GM23338 (cell line): ENCODE data around the gene PDP2. TPM values are rescaled to one million over a fixed set of nuclear protein-coding genes. Genes with fewer than 3 reads are reported as not detected.

Experiments
- ATAC-seq: fragments of 200-7000 bp; cut with Tn5 transposase; 3 replicates; pipeline ENCODE4 v1.9.1; 2020
- DNase-seq: peaks from one replicate; pipeline ENCODE4 v3.0.0-alpha.2; 2015; ENCODE audit warnings: low spot score
- H2AFZ ChIP-seq: fragments of 200-600 bp; sonication (generic); 2 replicates; pipeline ENCODE4 v1.8.0; 2016; ENCODE audit warnings: antibody characterized with exemption, mild to moderate bottlenecking, moderate library complexity
- H3F3A ChIP-seq: fragments of 200-600 bp; sonication (generic); replicated peaks from 2 replicates; pipeline ENCODE4 v1.8.0; 2017; ENCODE audit warnings: antibody characterized with exemption, mixed run types, low read depth
- H3K27ac ChIP-seq: fragments of 200-600 bp; sonication (generic); 2 replicates; pipeline ENCODE4 v1.6.1; 2016; ENCODE audit warnings: low read depth
- H3K27me3 ChIP-seq: fragments of 200-600 bp; sonication (generic); 2 replicates; pipeline ENCODE4 v1.8.0; 2016; ENCODE audit warnings: mild to moderate bottlenecking, mixed run types, moderate library complexity; ENCODE audit not compliant: insufficient read depth
- H3K36me3 ChIP-seq: fragments of 200-600 bp; sonication (generic); 2 replicates; pipeline ENCODE4 v1.8.0; 2016; ENCODE audit warnings: mild to moderate bottlenecking; ENCODE audit not compliant: insufficient read depth
- H3K4me1 ChIP-seq: fragments of 200-600 bp; sonication (generic); 2 replicates; pipeline ENCODE4 v1.8.0; 2016; ENCODE audit warnings: mild to moderate bottlenecking, moderate library complexity; ENCODE audit not compliant: insufficient read depth
- H3K4me2 ChIP-seq: fragments of 200-600 bp; sonication (generic); 2 replicates; pipeline ENCODE4 v1.7.1; 2017; ENCODE audit warnings: mixed run types
- H3K4me3 ChIP-seq: fragments of 200-600 bp; sonication (generic); 2 replicates; pipeline ENCODE4 v1.6.1; 2016; ENCODE audit warnings: mixed run types
- H3K79me2 ChIP-seq: fragments of 200-600 bp; sonication (generic); replicated peaks from 2 replicates; pipeline ENCODE4 v1.8.0; 2017; ENCODE audit warnings: mild to moderate bottlenecking; ENCODE audit not compliant: insufficient read depth
- H3K9me2 ChIP-seq: fragments of 200-600 bp; sonication (generic); 2 replicates; pipeline ENCODE4 v1.8.0; 2017; ENCODE audit not compliant: insufficient read depth
- H4K20me1 ChIP-seq: fragments of 200-600 bp; sonication (generic); replicated peaks from 2 replicates; pipeline ENCODE4 v1.8.0; 2017; ENCODE audit warnings: mild to moderate bottlenecking; ENCODE audit not compliant: insufficient read depth
- H3K27ac Mint-ChIP-seq: 2 replicates; pipeline ENCODE4 v1.8.0; 2020; ENCODE audit warnings: inconsistent platforms, mild to moderate bottlenecking, moderate library complexity, mixed read lengths
- H3K27me3 Mint-ChIP-seq: 3 replicates; pipeline ENCODE4 v1.8.0; 2022; ENCODE audit warnings: low read depth, mild to moderate bottlenecking, moderate library complexity, mixed read lengths, inconsistent platforms; ENCODE audit not compliant: insufficient read depth, poor library complexity
- H3K36me3 Mint-ChIP-seq: 3 replicates; pipeline ENCODE4 v1.8.0; 2021; ENCODE audit warnings: low read depth, mild to moderate bottlenecking, inconsistent platforms, moderate library complexity, mixed read lengths
- H3K4me1 Mint-ChIP-seq: 3 replicates; pipeline ENCODE4 v1.8.0; 2020; ENCODE audit warnings: mild to moderate bottlenecking, inconsistent platforms, mixed read lengths
- H3K4me3 Mint-ChIP-seq: 3 replicates; pipeline ENCODE4 v1.8.0; 2021; ENCODE audit warnings: moderate library complexity, mild to moderate bottlenecking, inconsistent platforms, mixed read lengths
- H3K9me3 Mint-ChIP-seq: 3 replicates; pipeline ENCODE4 v1.8.0; 2020; ENCODE audit warnings: moderate library complexity, mild to moderate bottlenecking, inconsistent platforms, mixed read lengths
- CREB1 ChIP-seq: fragments of 250-450 bp; sonication (Bioruptor Pico); IDR thresholded peaks from 2 replicates; pipeline ENCODE4 v1.5.0; 2020; ENCODE audit warnings: low read depth, mild to moderate bottlenecking, moderate library complexity
- CTCF ChIP-seq, 2 experiments: fragments of 200-600 bp in 1 of 2; sonication (generic) in 1 of 2; conservative IDR thresholded peaks; 2 replicates each; pipeline versions ENCODE4 v1.5.1 to v1.6.1; 2016 to 2017; ENCODE audit warnings: antibody characterized with exemption in 2 of 2, low read depth in 2 of 2, mild to moderate bottlenecking in 2 of 2, moderate library complexity in 1 of 2
- ETS1 ChIP-seq: IDR thresholded peaks from 2 replicates; pipeline ENCODE4 v1.6.1; 2016; ENCODE audit warnings: antibody characterized with exemption
- EZH2 ChIP-seq: fragments of 200-600 bp; sonication (generic); IDR thresholded peaks from one replicate; pipeline ENCODE4 v1.8.0; 2017; ENCODE audit warnings: antibody characterized with exemption, mild to moderate bottlenecking, low read depth; ENCODE audit not compliant: unreplicated experiment
- EZH2phosphoT487 ChIP-seq: fragments of 200-600 bp; sonication (generic); IDR thresholded peaks from one replicate; pipeline ENCODE4 v1.8.1; 2018; ENCODE audit warnings: antibody characterized with exemption; ENCODE audit not compliant: unreplicated experiment
- JUNB ChIP-seq: IDR thresholded peaks from one replicate; pipeline ENCODE4 v1.6.1; 2016; ENCODE audit warnings: antibody characterized with exemption; ENCODE audit not compliant: unreplicated experiment
- NANOG ChIP-seq: IDR thresholded peaks from 2 replicates; pipeline ENCODE4 v1.6.1; 2016; ENCODE audit warnings: antibody characterized with exemption, borderline replicate concordance
- POLR2AphosphoS5 ChIP-seq: IDR thresholded peaks from 2 replicates; pipeline ENCODE4 v1.6.1; 2016; ENCODE audit warnings: antibody characterized with exemption, low read depth
- STAT1 ChIP-seq: IDR thresholded peaks from one replicate; pipeline ENCODE4 v1.6.1; 2016; ENCODE audit warnings: antibody characterized with exemption; ENCODE audit not compliant: unreplicated experiment
- ZNF114 ChIP-seq: fragments of 250-450 bp; sonication (Bioruptor Pico); IDR thresholded peaks from 2 replicates; pipeline ENCODE4 v1.5.0; 2020; ENCODE audit warnings: mild to moderate bottlenecking, moderate library complexity
- ZNF331 ChIP-seq: fragments of 250-450 bp; sonication (Bioruptor Pico); IDR thresholded peaks from 2 replicates; pipeline ENCODE4 v1.5.0; 2020; ENCODE audit warnings: low read depth, mild to moderate bottlenecking, moderate library complexity
- polyA plus RNA-seq: library from polyadenylated mRNA; unstranded; fragments of >200 nt; fragmentation: Nextera tagmentation; extraction: Ambion mirVana; gene quantifications from 2 replicates; pipeline ENCODE4 v1.2.1, GENCODE V29; 2016
- total RNA-seq: library from RNA; depleted of rRNA; stranded (reverse); fragments of >200 nt; shearing (Covaris generic); gene quantifications from 2 replicates; pipeline ENCODE4 v1.2.3, GENCODE V29; 2014
- TF ChIP-seq, protein P1 (sequence below): IDR thresholded peaks from one replicate; pipeline ENCODE4 v1.6.1; 2018; ENCODE audit warnings: antibody characterized with exemption; ENCODE audit not compliant: unreplicated experiment
- TF ChIP-seq, protein P2 (sequence below): fragments of 250-450 bp; sonication (Bioruptor Pico); IDR thresholded peaks from 2 replicates; pipeline ENCODE4 v1.5.0; 2020; ENCODE audit warnings: mild to moderate bottlenecking, moderate library complexity

Gene PDP2
- total and polyA plus RNA-seq, 2 experiments from 2014 or later: 9.0 to 23.2 TPM

GRCh38 chr16:66832190-66832589 is 48.1 kb upstream of the PDP2 start:
- H3K36me3 Mint-ChIP-seq: peaks cover 10% of the 10 kb centered on the region
- H3K27ac Mint-ChIP-seq: no peak overlapping the region
- Histone ChIP-seq H3K27me3 (no peaks in the 10 kb centered on the region), H3K9me2 (no peaks in the 10 kb centered on the region), H3K4me1 (peaks cover 8% of the 10 kb centered on the region; the same call in 1 of the 2 replicates), H3K4me3 (no peak overlapping the region), H3K4me2 (no peak overlapping the region), H3K36me3 (no peaks in the 10 kb centered on the region), H2AFZ (0 out of 2 replicates have a peak overlapping the region, but pooled peaks have one; percentile 18), H3K27ac (no peak overlapping the region), H4K20me1 (0 out of 2 replicates have a peak, but pooled peaks cover 3% of the 10 kb centered on the region), H3K79me2 (peaks cover 32% of the 10 kb centered on the region), H3F3A (no peaks in the 10 kb centered on the region; the same call in 1 of the 2 replicates)
- peaks cover 14% of the 10 kb centered on the region; the same call in 2 of the 3 replicates for H3K4me1 Mint-ChIP-seq
- no peaks in the 10 kb centered on the region for H3K9me3 Mint-ChIP-seq
- TF ChIP-seq CREB1: no peak
- TF ChIP-seq CTCF (conservative IDR thresholded peaks at IDR 0.05; ENCODE audit: low read depth in 2 of 2): no peak
- TF ChIP-seq, protein P1, sequence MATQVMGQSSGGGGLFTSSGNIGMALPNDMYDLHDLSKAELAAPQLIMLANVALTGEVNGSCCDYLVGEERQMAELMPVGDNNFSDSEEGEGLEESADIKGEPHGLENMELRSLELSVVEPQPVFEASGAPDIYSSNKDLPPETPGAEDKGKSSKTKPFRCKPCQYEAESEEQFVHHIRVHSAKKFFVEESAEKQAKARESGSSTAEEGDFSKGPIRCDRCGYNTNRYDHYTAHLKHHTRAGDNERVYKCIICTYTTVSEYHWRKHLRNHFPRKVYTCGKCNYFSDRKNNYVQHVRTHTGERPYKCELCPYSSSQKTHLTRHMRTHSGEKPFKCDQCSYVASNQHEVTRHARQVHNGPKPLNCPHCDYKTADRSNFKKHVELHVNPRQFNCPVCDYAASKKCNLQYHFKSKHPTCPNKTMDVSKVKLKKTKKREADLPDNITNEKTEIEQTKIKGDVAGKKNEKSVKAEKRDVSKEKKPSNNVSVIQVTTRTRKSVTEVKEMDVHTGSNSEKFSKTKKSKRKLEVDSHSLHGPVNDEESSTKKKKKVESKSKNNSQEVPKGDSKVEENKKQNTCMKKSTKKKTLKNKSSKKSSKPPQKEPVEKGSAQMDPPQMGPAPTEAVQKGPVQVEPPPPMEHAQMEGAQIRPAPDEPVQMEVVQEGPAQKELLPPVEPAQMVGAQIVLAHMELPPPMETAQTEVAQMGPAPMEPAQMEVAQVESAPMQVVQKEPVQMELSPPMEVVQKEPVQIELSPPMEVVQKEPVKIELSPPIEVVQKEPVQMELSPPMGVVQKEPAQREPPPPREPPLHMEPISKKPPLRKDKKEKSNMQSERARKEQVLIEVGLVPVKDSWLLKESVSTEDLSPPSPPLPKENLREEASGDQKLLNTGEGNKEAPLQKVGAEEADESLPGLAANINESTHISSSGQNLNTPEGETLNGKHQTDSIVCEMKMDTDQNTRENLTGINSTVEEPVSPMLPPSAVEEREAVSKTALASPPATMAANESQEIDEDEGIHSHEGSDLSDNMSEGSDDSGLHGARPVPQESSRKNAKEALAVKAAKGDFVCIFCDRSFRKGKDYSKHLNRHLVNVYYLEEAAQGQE: no peak
- no peak for TF ChIP-seq NANOG
- no peak for TF ChIP-seq EZH2
- no peak for TF ChIP-seq POLR2AphosphoS5
- no peak for TF ChIP-seq ZNF331 (CRISPR knock-in tag)
- no peak for TF ChIP-seq ETS1
- no peak for TF ChIP-seq EZH2phosphoT487
- TF ChIP-seq JUNB: no peak
- TF ChIP-seq ZNF114 (CRISPR knock-in tag): no peak
- TF ChIP-seq STAT1: no peak
- TF ChIP-seq, protein P2, sequence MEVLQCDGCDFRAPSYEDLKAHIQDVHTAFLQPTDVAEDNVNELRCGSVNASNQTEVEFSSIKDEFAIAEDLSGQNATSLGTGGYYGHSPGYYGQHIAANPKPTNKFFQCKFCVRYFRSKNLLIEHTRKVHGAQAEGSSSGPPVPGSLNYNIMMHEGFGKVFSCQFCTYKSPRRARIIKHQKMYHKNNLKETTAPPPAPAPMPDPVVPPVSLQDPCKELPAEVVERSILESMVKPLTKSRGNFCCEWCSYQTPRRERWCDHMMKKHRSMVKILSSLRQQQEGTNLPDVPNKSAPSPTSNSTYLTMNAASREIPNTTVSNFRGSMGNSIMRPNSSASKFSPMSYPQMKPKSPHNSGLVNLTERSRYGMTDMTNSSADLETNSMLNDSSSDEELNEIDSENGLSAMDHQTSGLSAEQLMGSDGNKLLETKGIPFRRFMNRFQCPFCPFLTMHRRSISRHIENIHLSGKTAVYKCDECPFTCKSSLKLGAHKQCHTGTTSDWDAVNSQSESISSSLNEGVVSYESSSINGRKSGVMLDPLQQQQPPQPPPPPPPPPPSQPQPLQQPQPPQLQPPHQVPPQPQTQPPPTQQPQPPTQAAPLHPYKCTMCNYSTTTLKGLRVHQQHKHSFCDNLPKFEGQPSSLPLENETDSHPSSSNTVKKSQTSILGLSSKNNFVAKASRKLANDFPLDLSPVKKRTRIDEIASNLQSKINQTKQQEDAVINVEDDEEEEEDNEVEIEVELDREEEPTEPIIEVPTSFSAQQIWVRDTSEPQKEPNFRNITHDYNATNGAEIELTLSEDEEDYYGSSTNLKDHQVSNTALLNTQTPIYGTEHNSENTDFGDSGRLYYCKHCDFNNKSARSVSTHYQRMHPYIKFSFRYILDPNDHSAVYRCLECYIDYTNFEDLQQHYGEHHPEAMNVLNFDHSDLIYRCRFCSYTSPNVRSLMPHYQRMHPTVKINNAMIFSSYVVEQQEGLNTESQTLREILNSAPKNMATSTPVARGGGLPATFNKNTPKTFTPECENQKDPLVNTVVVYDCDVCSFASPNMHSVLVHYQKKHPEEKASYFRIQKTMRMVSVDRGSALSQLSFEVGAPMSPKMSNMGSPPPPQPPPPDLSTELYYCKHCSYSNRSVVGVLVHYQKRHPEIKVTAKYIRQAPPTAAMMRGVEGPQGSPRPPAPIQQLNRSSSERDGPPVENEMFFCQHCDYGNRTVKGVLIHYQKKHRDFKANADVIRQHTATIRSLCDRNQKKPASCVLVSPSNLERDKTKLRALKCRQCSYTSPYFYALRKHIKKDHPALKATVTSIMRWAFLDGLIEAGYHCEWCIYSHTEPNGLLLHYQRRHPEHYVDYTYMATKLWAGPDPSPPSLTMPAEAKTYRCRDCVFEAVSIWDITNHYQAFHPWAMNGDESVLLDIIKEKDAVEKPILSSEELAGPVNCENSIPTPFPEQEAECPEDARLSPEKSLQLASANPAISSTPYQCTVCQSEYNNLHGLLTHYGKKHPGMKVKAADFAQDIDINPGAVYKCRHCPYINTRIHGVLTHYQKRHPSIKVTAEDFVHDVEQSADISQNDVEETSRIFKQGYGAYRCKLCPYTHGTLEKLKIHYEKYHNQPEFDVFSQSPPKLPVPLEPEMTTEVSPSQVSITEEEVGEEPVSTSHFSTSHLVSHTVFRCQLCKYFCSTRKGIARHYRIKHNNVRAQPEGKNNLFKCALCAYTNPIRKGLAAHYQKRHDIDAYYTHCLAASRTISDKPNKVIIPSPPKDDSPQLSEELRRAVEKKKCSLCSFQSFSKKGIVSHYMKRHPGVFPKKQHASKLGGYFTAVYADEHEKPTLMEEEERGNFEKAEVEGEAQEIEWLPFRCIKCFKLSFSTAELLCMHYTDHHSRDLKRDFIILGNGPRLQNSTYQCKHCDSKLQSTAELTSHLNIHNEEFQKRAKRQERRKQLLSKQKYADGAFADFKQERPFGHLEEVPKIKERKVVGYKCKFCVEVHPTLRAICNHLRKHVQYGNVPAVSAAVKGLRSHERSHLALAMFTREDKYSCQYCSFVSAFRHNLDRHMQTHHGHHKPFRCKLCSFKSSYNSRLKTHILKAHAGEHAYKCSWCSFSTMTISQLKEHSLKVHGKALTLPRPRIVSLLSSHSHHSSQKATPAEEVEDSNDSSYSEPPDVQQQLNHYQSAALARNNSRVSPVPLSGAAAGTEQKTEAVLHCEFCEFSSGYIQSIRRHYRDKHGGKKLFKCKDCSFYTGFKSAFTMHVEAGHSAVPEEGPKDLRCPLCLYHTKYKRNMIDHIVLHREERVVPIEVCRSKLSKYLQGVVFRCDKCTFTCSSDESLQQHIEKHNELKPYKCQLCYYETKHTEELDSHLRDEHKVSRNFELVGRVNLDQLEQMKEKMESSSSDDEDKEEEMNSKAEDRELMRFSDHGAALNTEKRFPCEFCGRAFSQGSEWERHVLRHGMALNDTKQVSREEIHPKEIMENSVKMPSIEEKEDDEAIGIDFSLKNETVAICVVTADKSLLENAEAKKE: no peak
- ATAC-seq (no peak), DNase-seq (no peak)
- no peak overlapping the region for H3K4me3 Mint-ChIP-seq
- H3K27me3 Mint-ChIP-seq: peaks cover 6% of the 10 kb centered on the region
